ENCODE results near the gene NUDT22.
A peak's percentile ranks its signal among the peaks of the same experiment; 100 is the strongest.

Gene NUDT22

GRCh38 chr11:64225608-64226506, at the start of gene NUDT22, which contains the start of gene TRPT1:
NUDT22 (plus strand) TSS chr11:64226274; CDS start chr11:64226653, 379 bp downstream.
TRPT1 (minus strand) TSS chr11:64226186; CDS start chr11:64225860, 326 bp downstream.
- peak; percentile 60 for DNase-seq
- in situ Hi-C loops (cut with HindIII; ENCODE audit: low pct_ligation_motif_present, low sequenced_read_pairs) = no loop called here
- H3K36me3 ChIP-seq (replicated peaks) = peaks cover 6% of the 10 kb centered on the region
- peak within 1 kb of the TSS; percentile 81 for H3K4me3 ChIP-seq (ENCODE audit: low read depth, low read length)
- H3K27me3 ChIP-seq (replicated peaks) = no peaks in the 10 kb centered on the region
- H3K27ac ChIP-seq = peak within 1 kb of the TSS; percentile 21
- peak; percentile 55 for TF ChIP-seq CTCF (IDR thresholded peaks at IDR 0.05; ENCODE audit: low read depth, low read length, missing control alignments)

GRCh38 chr11:64176751-64177150, 49.3 kb upstream of the NUDT22 start:
- no peak for TF ChIP-seq CTCF (IDR thresholded peaks at IDR 0.05; ENCODE audit: low read depth, low read length, missing control alignments)
- in situ Hi-C loops (cut with HindIII; ENCODE audit: low pct_ligation_motif_present, low sequenced_read_pairs) = no loop called here
- Histone ChIP-seq H3K36me3 (replicated peaks) (no peaks in the 10 kb centered on the region), H3K4me3 (ENCODE audit: low read depth, low read length) (no peak overlapping the region), H3K27ac (no peak overlapping the region), H3K27me3 (replicated peaks) (no peaks in the 10 kb centered on the region)
- DNase-seq = no peak

- H3K36me3 ChIP-seq (replicated peaks) = no peaks in the 10 kb centered on the region
- no peaks in the 10 kb centered on the region for H3K27me3 ChIP-seq (replicated peaks)
- DNase-seq = no peak
- in situ Hi-C loops (cut with HindIII; ENCODE audit: low pct_ligation_motif_present, low sequenced_read_pairs) = no loop called here
- H3K4me3 ChIP-seq (ENCODE audit: low read depth, low read length) = no peak overlapping the region
- no peak for TF ChIP-seq CTCF (IDR thresholded peaks at IDR 0.05; ENCODE audit: low read depth, low read length, missing control alignments)
- no peak overlapping the region for H3K27ac ChIP-seq
These were observed 47.9 kb upstream of the NUDT22 start for GRCh38 chr11:64178203-64178602.

- in situ Hi-C loops (cut with HindIII; ENCODE audit: low pct_ligation_motif_present, low sequenced_read_pairs) = no loop called here
- DNase-seq = no peak
- no peak overlapping the region for H3K4me3 ChIP-seq (ENCODE audit: low read depth, low read length)
These were observed 47.0 kb upstream of the NUDT22 start for GRCh38 chr11:64178951-64179639.

GRCh38 chr11:64180891-64181290, 45.2 kb upstream of the NUDT22 start:
- H3K27ac ChIP-seq = no peak overlapping the region
- no peak for TF ChIP-seq CTCF (IDR thresholded peaks at IDR 0.05; ENCODE audit: low read depth, low read length, missing control alignments)

More at GRCh38 chr11:64178951-64179639, 47.0 kb upstream of the NUDT22 start:
- Histone ChIP-seq H3K27ac (no peak overlapping the region), H3K27me3 (replicated peaks) (no peaks in the 10 kb centered on the region), H3K36me3 (replicated peaks) (no peaks in the 10 kb centered on the region)
- no peak for TF ChIP-seq CTCF (IDR thresholded peaks at IDR 0.05; ENCODE audit: low read depth, low read length, missing control alignments)

More at GRCh38 chr11:64180891-64181290, 45.2 kb upstream of the NUDT22 start:
- H3K36me3 ChIP-seq (replicated peaks) = no peaks in the 10 kb centered on the region
- H3K4me3 ChIP-seq (ENCODE audit: low read depth, low read length) = no peak overlapping the region
- no peak for DNase-seq
- no peaks in the 10 kb centered on the region for H3K27me3 ChIP-seq (replicated peaks)
- in situ Hi-C loops (cut with HindIII; ENCODE audit: low pct_ligation_motif_present, low sequenced_read_pairs) = no loop called here

All from brain microvascular endothelial cell (primary cell).